Measurements from ENCODE around the gene BMP6.
A peak's percentile ranks its signal among the peaks of the same experiment; 100 is the strongest.

Gene BMP6

DNA sequence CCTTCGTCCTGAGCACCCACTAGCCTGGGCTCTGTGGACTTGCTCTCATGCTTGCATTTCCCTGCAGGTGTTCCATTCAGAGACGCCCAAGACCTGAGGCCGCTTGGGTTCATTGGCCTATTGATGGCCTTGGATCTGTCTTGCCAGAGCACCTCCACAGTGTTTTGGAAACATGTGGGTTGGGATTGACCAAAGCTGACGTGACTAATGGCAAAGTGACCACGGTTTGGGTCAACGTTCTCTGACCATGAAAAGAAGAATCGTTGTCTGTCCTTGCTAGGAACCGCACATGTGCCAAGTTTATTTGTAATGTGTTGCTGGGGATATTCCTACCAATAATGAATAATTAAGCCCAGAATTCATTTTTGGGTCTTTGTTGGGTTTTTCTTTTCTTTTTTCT lies 29.8 kb upstream of the BMP6 start:
- TF ChIP-seq, protein P1, sequence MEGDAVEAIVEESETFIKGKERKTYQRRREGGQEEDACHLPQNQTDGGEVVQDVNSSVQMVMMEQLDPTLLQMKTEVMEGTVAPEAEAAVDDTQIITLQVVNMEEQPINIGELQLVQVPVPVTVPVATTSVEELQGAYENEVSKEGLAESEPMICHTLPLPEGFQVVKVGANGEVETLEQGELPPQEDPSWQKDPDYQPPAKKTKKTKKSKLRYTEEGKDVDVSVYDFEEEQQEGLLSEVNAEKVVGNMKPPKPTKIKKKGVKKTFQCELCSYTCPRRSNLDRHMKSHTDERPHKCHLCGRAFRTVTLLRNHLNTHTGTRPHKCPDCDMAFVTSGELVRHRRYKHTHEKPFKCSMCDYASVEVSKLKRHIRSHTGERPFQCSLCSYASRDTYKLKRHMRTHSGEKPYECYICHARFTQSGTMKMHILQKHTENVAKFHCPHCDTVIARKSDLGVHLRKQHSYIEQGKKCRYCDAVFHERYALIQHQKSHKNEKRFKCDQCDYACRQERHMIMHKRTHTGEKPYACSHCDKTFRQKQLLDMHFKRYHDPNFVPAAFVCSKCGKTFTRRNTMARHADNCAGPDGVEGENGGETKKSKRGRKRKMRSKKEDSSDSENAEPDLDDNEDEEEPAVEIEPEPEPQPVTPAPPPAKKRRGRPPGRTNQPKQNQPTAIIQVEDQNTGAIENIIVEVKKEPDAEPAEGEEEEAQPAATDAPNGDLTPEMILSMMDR (IDR thresholded peaks at IDR 0.05; ENCODE audit: control insufficient read depth, insufficient read depth, low read depth, low read length, missing control alignments) = no peak
- DNase-seq (ENCODE audit: low read depth) = no peak
- no peak overlapping the region for H3K4me3 ChIP-seq (ENCODE audit: control insufficient read depth, low read depth, low read length)

DNA sequence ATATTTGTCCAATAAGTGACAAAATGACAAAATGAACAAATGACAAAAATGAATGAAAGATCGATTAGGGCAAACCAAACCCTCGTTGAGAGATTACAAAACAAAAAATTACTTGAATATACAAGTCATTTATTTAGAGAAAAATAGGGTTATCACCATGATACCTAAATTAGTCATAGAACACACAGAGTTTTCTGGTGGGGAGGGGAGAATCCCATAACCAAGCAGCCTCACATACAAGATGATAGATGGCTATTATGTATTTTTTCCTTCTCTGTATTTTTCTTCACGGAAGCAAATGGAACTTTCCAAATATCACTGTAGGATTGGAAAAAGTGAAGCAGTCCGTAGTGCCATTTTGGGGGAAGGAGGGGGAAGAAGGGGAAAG lies 28.5 kb upstream of the BMP6 start:
- no peak overlapping the region; the same call in 1 of the 2 replicates for H3K4me3 ChIP-seq (ENCODE audit: control insufficient read depth, low read depth, low read length)
- DNase-seq (ENCODE audit: low read depth) = no peak
- TF ChIP-seq, protein P1 (IDR thresholded peaks at IDR 0.05; ENCODE audit: control insufficient read depth, insufficient read depth, low read depth, low read length, missing control alignments) = no peak

DNA sequence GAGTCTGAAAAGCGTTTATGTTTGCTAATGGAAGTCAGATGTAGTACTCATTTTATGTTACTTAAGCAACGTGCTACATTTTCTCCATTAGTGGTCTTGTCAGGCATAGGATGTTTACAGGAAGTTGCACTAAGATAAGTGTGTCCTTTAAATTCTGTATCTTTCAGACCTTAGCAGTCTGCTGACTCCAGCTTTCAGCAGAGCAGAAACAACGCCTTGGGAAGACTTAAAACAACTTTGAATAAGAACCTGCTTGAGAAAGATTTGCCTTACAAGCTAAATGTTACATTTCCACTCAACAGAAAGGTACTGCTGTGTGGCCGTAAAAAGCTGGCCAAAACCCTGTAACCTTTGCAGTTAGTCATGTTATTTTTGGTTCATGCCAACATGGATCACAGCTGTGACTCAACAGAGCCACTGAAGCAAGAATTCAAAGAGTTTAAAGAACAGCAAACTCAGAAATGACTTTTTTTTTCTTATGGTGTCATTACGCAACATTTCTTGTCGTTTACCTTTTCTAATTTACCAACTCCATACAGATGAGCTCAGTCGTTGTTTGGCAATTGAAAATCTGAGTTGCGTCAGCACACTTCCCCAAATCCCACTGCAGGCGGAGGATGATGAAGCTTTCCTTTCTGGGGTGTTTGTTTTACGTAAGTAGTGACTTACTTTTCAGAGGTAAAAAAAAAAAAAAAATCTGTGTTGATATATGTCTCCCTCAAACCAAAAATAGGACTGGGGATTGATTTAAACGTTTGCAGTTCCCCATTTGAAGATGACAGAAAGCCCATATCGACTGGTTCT lies 27.9 kb upstream of the BMP6 start:
- no peak overlapping the region; the same call in 1 of the 2 replicates for H3K4me3 ChIP-seq (ENCODE audit: control insufficient read depth, low read depth, low read length)
- DNase-seq (ENCODE audit: low read depth) = peak; percentile 90

DNA sequence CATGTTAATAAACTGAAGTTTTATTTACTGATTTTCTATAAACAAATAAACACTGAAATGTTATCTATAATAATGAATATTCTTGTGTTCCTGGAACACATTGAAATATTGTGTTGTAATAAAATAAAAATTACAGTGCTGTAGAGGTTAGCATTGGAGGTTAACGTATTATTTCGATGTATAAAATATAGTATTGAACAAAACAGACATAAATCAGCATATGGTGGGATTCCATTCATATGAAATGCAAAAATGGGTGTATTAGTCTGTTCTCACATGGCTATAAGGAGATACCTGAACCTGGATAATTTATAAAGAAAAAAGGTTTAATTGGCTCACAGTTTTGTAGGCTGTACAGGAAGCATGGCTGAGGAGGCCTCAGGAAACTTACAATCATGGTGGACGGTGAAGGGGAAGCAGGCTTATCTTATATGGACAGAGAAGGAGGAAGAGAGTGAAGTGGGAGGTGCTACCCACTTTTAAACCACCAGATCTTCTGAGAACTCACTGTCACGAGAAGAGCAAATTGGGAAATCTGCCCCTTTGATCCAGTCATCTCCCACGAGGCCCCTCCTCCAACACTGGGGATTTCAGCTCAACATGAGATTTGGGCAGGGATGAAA lies 24.6 kb upstream of the BMP6 start:
- DNase-seq (ENCODE audit: low read depth) = no peak
- no peak overlapping the region for H3K4me3 ChIP-seq (ENCODE audit: control insufficient read depth, low read depth, low read length)
- TF ChIP-seq, protein P1 (IDR thresholded peaks at IDR 0.05; ENCODE audit: control insufficient read depth, insufficient read depth, low read depth, low read length, missing control alignments) = no peak

More for the DNA sequence above, 27.9 kb upstream of the BMP6 start:
- TF ChIP-seq, protein P1 (IDR thresholded peaks at IDR 0.05; ENCODE audit: control insufficient read depth, insufficient read depth, low read depth, low read length, missing control alignments) = no peak

DNA sequence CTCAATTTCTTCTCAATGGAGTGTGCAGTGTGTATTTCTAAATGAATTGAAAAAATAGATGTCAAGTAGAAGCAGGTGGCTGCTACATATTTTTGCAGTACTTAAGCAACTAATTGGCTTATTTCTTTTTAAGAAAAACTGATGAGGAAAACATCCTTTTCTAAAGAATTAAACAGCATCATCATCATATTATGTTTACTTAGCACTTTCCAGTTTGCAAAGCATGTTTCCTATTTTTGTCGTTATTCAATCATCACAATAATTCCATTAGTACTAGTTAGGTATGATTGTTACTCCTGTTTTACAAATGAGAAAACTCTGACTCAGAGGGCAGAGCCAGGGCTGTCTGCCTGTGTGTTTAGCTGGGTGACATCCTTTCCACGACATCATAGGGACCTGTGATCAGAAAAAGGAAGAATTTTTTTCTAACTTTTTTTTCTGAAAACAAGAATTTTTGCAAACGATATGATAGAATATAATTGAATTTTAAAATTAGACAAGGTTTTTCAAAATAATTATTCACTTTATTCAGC lies 22.7 kb upstream of the BMP6 start:
- no peak overlapping the region for H3K4me3 ChIP-seq (ENCODE audit: control insufficient read depth, low read depth, low read length)
- DNase-seq (ENCODE audit: low read depth) = no peak
- TF ChIP-seq, protein P1 (IDR thresholded peaks at IDR 0.05; ENCODE audit: control insufficient read depth, insufficient read depth, low read depth, low read length, missing control alignments) = no peak

DNA sequence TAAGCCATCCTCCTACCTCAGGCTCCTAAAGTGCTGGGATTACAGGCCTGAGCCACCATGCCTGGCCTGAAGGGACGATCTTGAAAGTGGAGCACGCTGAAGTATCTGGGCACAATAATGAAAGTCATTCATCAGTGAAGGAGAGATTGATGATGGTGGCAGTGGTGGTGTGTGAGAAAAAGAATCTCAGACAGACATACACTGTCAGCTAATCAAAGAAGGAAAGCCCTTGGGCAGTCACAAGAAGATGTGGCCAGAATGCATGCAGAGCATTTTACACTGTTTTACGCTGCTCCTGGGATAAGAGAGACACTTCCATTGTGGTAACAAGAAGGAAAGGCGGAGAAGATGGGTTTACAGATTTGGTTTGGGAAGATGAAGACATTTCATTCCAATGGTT lies 20.4 kb upstream of the BMP6 start:
- TF ChIP-seq, protein P1 (IDR thresholded peaks at IDR 0.05; ENCODE audit: control insufficient read depth, insufficient read depth, low read depth, low read length, missing control alignments) = no peak
- no peak for DNase-seq (ENCODE audit: low read depth)
- H3K4me3 ChIP-seq (ENCODE audit: control insufficient read depth, low read depth, low read length) = no peak overlapping the region

All from AG09309 (cell line).